HG02943 (cell line): ENCODE measurements around the gene LHX3.

ENCODE experiments used
- ATAC-seq: cut with Tn5 transposase; IDR thresholded peaks from one replicate; pipeline ENCODE4 v1.9.1; 2021; ENCODE audit warnings: mild to moderate bottlenecking, low read depth, moderate library complexity; ENCODE audit not compliant: unreplicated experiment

LHX3 gene

GRCh38 chr9:136211006-136211405, 6.1 kb upstream of the LHX3 start:
- no peak for ATAC-seq

- no peak for ATAC-seq
Observed at GRCh38 chr9:136210276-136210675, 5.3 kb upstream of the LHX3 start.

- no peak for ATAC-seq
Observed at GRCh38 chr9:136209786-136210185, 4.9 kb upstream of the LHX3 start.

GRCh38 chr9:136209232-136209631, 4.3 kb upstream of the LHX3 start:
- ATAC-seq = no peak

GRCh38 chr9:136208675-136209074, 3.7 kb upstream of the LHX3 start:
- no peak for ATAC-seq

GRCh38 chr9:136207616-136208015, 2.7 kb upstream of the LHX3 start:
- ATAC-seq = no peak

GRCh38 chr9:136206602-136207275, 1.8 kb upstream of the LHX3 start:
- ATAC-seq = no peak

- ATAC-seq = no peak
Observed at GRCh38 chr9:136205707-136205992, 722 bp upstream of the LHX3 start.

- ATAC-seq = no peak
Observed at GRCh38 chr9:136204145-136204805, 653 bp downstream of the LHX3 start.

- no peak for ATAC-seq
Observed at GRCh38 chr9:136203408-136204144, 1.4 kb downstream of the LHX3 start.

GRCh38 chr9:136202454-136203407, 2.2 kb downstream of the LHX3 start:
- no peak for ATAC-seq

- no peak for ATAC-seq
Observed at GRCh38 chr9:136201609-136202453, 3.1 kb downstream of the LHX3 start.

- no peak for ATAC-seq
Observed at GRCh38 chr9:136201174-136201573, 3.8 kb downstream of the LHX3 start.

GRCh38 chr9:136200424-136200823, 4.5 kb downstream of the LHX3 start:
- ATAC-seq = no peak

- ATAC-seq = no peak
Observed at GRCh38 chr9:136199391-136200288, 5.3 kb downstream of the LHX3 start.

GRCh38 chr9:136198605-136199083, 6.3 kb downstream of the LHX3 start:
- ATAC-seq = no peak

GRCh38 chr9:136197930-136198604, 6.9 kb downstream of the LHX3 start:
- no peak for ATAC-seq
